Neural cell (in vitro differentiated cells): Measurements from ENCODE around the gene ARHGEF10L.

ENCODE experiments used
- EP300 ChIP-seq: fragments of 450-650 bp; conservative IDR thresholded peaks from 2 replicates; pipeline ENCODE4 v1.6.1; 2014; ENCODE audit warnings: antibody characterized with exemption, mild to moderate bottlenecking, moderate library complexity; ENCODE audit not compliant: poor library complexity, severe bottlenecking
- EZH2 ChIP-seq: fragments of 200-600, 300-800 bp; shearing (Covaris generic), sonication (generic); IDR thresholded peaks from 2 replicates; pipeline ENCODE4 v1.6.1; 2014; ENCODE audit warnings: antibody characterized with exemption, low read length, borderline replicate concordance, mild to moderate bottlenecking; ENCODE audit not compliant: insufficient read depth, poor library complexity, severe bottlenecking
- MXI1 ChIP-seq: fragments of 450-650 bp; conservative IDR thresholded peaks from 2 replicates; pipeline ENCODE4 v1.6.1; 2014; ENCODE audit warnings: antibody characterized with exemption, mild to moderate bottlenecking; ENCODE audit not compliant: poor library complexity, severe bottlenecking
- POLR2AphosphoS5 ChIP-seq: IDR thresholded peaks from 2 replicates; pipeline ENCODE4 v1.6.1; 2012
- RAD21 ChIP-seq: fragments of 450-650 bp; conservative IDR thresholded peaks from 2 replicates; pipeline ENCODE4 v1.6.1; 2014; ENCODE audit warnings: antibody characterized with exemption, mild to moderate bottlenecking, moderate library complexity
- REST ChIP-seq: IDR thresholded peaks from 2 replicates; pipeline ENCODE4 v1.6.1; 2012; ENCODE audit warnings: borderline replicate concordance
- SMC3 ChIP-seq: fragments of 450-650 bp; conservative IDR thresholded peaks from 2 replicates; pipeline ENCODE4 v1.6.1; 2014; ENCODE audit warnings: antibody characterized with exemption, mild to moderate bottlenecking, moderate library complexity; ENCODE audit not compliant: poor library complexity
- TAF1 ChIP-seq: IDR thresholded peaks from 2 replicates; pipeline ENCODE4 v1.6.1; 2012; ENCODE audit warnings: low read depth
- TF ChIP-seq, protein P1 (sequence below): fragments of 450-650 bp; IDR thresholded peaks from 2 replicates; pipeline ENCODE4 v1.5.1; 2014; ENCODE audit warnings: antibody characterized with exemption, mild to moderate bottlenecking, moderate library complexity; ENCODE audit not compliant: poor library complexity, severe bottlenecking

DNA sequence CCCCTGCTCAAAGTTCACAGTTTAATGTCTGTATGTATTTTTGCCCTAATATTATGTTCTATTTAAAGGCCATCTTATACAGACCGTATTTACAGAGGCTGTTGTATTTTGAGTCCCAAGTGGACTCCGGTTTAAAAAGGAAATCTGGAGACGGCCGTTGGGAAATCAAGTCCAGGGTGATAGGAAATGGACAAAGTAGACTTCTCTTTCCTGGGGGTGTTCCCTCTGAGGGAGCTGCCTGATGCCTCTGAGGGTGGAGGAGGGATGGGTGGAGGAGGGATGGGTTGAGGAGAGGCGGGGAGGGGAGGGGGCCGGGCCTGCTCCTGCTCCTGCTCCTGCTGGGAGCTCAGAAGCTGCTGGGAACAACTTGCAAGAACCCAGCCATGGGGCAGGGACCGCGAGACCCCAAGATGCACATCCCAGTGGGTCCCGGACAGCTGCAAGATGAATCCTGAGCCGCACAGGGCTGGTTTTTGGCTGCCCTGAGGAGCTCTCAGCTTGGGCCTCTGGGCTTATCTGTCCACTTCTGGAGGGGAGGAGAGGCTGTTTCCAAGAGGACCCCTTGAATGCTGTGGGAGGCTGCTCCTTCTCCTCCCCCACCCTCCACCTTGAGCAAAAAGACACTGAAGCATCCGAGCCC is 203.6 kb downstream of the ARHGEF10L start:
- TF ChIP-seq EP300 (no peak), REST (no peak), POLR2AphosphoS5 (no peak), EZH2 (no peak), TAF1 (no peak), SMC3 (no peak), RAD21 (no peak), MXI1 (no peak)
- TF ChIP-seq, protein P1, sequence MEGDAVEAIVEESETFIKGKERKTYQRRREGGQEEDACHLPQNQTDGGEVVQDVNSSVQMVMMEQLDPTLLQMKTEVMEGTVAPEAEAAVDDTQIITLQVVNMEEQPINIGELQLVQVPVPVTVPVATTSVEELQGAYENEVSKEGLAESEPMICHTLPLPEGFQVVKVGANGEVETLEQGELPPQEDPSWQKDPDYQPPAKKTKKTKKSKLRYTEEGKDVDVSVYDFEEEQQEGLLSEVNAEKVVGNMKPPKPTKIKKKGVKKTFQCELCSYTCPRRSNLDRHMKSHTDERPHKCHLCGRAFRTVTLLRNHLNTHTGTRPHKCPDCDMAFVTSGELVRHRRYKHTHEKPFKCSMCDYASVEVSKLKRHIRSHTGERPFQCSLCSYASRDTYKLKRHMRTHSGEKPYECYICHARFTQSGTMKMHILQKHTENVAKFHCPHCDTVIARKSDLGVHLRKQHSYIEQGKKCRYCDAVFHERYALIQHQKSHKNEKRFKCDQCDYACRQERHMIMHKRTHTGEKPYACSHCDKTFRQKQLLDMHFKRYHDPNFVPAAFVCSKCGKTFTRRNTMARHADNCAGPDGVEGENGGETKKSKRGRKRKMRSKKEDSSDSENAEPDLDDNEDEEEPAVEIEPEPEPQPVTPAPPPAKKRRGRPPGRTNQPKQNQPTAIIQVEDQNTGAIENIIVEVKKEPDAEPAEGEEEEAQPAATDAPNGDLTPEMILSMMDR, result no peak
